Umbilical cord (tissue), 2 donors: ENCODE data around the gene SMIM24. TPM values are rescaled to one million over a fixed set of nuclear protein-coding genes. Genes with fewer than 3 reads are reported as not detected.

ENCODE experiments used
- DNase-seq: peaks from one replicate; pipeline ENCODE4 v3.0.0-alpha.2; 2015; ENCODE audit warnings: low spot score
- total RNA-seq: library from RNA; depleted of rRNA; stranded (reverse); fragments of >200 nt; gene quantifications from one replicate; pipeline ENCODE4 v1.2.3, GENCODE V29; 2014; ENCODE audit warnings: low replicate concordance; ENCODE audit not compliant: insufficient read depth

SMIM24 gene
- total RNA-seq, 1 donor from 2014 or later: not detected

DNA sequence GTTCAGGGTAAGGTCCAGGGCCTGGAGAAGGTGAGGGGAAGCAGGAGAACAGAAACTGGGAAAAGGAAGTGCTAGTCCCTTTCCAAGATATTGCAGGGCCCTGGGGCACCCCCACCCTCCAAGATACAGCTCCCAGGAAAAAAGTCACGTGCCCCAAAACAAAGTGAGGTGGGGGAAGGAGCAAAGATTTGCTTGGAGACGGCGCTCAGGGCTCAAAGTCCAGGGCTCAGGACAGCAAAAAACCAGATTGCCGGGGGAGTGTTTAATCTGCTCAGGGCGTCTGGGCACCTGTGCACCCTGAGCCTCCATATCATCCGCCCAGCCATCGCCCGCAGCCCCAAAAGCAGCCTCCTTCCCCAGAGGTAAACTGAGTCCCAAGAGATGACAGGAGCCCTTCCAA, 6.3 kb downstream of the SMIM24 start:
- no peak for DNase-seq

DNA sequence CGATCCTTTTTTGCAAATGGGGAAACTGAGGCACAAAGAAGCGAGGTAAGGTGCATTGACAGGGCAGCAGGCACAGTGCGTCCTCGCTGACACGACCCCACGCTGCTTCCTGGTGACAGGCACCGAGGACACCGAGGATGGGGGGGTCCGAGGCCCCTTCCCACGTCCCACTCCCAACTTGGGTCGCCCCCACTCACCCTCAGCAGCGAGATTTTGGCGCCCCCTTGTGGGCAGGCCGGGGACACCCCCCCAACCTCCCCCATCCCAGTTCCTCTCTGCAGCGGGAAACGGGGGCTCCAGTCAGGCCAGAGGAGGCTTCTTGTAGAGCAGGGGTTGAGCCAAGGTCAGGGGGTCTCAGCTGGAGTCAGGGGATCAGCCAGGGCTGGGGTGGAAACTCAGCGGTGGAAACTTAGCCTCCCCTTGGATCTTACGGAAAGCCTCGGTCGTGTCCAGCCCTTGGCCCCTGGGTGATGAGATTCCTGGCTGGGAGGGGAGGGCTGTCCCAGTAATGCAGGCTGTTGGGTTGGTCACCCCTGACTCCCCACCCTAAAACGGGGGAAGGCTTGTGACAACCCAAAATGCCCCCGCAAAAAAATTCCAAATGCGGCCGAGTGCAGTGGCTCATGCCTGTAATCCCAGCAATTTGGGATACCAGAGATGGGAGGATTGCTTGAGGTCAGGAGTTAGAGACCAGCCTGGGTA, 8.2 kb downstream of the SMIM24 start:
- DNase-seq: no peak

GRCh38 chr19:3470500-3471128, 9.7 kb downstream of the SMIM24 start:
- no peak for DNase-seq

GRCh38 chr19:3469638-3470499, 10.5 kb downstream of the SMIM24 start:
- no peak for DNase-seq

GRCh38 chr19:3468211-3468610, 12.1 kb downstream of the SMIM24 start:
- DNase-seq: no peak

- no peak for DNase-seq
Observed at GRCh38 chr19:3467437-3468198, 12.7 kb downstream of the SMIM24 start.

GRCh38 chr19:3466635-3467034, 13.7 kb downstream of the SMIM24 start:
- peak; percentile 42 for DNase-seq

GRCh38 chr19:3465552-3465951, 14.8 kb downstream of the SMIM24 start:
- no peak for DNase-seq

DNA sequence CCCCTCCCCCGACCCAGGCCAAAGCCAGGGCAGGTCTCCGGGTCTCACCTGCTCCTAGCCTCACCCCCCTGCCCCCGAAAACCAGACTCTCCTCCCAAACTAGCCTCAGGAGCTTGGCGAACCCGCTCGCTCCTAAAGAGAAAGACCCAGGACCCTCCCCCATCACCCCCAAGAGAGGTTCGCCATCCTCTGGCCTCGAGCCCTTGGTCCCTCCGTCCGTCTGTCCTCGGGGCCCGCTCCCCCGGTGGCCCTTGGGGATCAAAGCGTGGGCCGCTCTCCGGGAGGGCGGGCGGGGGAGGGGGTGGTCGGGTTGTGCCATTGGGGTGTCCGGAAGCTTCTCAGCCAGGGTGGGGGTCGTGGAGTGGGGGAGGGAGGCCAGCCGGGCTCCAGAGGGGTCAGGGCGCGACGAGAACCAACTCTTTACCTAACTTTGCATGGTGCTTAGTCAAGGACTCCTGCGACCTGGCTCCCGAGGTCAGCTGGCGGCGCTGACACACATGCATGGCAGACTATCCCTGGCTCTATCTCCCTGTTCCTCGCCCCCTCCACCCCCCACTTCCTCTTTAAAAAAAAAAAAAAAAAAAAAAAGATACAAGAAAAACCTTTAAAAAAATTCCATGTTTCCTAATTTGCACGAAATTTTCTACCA, 15.6 kb downstream of the SMIM24 start:
- DNase-seq: no peak

- no peak for DNase-seq
Observed at GRCh38 chr19:3463714-3464586, 16.4 kb downstream of the SMIM24 start.

DNA sequence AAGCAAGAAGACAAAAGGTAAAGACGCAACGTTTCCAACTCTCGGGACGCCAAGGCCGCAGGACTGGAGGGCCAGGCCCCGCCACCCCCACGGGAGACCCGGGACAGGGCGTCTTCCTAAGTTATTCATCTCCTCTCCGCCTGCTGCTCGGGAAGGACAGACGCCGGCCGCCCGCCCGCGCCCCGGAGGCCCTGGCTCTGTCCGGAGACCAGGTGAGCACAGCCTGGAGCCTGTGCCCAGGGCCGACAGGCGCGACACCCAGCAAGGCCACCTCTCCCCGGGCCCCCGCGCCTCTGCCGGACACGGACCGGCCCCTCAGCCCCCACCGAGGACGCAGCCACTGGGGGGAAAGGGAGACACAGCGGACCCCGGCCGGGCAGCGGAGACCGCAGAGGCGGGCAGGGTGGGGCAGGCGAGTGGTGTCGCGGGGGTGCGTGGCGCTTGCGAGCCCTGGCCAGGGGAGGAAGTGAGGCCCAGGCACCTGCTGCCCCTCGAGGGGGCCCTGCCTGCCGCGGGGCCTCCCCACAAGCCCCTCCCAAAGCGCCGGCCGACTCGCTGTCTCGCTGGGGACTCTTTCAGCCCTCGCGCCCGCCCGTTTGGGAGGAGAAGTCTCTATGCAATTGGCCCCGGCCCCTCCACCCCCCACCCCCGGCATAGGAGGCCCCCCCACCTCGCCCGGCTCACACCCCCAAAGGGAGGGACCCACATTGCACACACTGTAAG, 17.2 kb downstream of the SMIM24 start:
- DNase-seq: no peak

DNA sequence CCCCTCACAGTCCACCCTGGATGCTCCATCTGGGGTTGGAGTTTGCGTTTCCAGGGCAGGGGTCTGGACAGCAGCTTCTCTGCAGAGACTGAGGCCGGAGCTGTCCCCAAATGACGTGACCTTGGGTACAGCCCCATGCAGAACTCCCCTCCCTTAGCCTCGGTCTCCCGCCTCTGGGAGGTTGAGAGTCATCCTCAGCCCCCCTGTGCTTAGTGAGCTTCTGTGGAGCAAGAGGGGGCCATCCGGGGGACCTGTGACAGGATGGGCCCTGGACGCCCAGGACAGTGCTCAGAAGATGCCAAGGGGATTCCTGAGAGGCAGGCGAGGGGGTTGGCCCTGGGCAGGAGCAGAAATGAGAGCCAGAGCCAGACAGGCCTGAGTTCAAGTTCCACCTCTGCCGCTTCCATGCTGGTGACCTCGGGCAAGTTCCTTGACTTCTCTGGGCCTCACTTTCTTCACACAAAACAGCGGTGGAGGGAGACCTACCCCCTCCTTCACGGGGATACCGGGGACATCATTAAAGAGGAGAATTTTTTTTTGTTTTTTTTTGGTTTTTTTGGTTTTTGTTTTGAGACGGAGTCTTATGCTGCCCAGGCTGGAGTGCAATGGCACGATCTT, 20.3 kb downstream of the SMIM24 start:
- DNase-seq: no peak

DNA sequence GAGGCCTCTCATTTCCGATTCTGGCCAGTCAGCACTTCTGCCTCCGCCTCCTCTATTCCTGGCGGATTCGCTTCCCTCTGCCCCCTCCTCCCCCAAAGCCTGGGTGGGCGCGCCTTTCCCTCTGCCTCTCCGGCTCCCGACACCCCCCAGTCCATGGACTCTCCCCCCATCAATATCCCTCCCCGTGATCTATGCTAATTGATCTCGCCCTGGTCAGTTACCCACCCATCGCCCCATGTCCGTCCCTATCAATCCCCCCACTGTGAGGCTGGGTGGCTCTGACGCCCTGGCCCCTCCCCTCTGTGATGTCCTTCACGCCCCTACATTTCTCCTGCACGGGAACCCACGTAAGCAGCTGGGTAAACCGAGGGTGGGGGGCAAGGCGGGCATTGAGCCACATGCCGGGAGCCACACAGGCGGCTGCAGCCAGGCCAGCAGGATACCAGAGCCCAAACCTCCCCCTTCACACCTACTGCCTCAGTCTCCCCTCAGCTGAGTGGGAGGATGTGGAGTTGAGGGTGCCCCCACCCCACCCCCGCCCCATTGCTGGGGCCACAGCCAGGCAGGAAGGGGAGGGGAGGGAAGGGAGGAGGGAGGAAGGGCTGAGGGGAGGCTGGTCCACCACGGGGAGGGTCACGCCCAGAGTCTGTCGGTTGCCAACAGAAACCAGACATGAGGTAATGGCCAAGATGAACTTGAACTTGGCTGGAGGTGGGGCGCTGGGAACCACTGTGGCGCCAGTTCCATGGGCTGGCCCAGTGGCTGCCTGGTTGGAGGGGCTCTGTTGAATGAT, 21.0 kb downstream of the SMIM24 start:
- peak; percentile 98 for DNase-seq

- DNase-seq: peak; percentile 84
Observed at GRCh38 chr19:3458229-3459088, 21.9 kb downstream of the SMIM24 start.

DNA sequence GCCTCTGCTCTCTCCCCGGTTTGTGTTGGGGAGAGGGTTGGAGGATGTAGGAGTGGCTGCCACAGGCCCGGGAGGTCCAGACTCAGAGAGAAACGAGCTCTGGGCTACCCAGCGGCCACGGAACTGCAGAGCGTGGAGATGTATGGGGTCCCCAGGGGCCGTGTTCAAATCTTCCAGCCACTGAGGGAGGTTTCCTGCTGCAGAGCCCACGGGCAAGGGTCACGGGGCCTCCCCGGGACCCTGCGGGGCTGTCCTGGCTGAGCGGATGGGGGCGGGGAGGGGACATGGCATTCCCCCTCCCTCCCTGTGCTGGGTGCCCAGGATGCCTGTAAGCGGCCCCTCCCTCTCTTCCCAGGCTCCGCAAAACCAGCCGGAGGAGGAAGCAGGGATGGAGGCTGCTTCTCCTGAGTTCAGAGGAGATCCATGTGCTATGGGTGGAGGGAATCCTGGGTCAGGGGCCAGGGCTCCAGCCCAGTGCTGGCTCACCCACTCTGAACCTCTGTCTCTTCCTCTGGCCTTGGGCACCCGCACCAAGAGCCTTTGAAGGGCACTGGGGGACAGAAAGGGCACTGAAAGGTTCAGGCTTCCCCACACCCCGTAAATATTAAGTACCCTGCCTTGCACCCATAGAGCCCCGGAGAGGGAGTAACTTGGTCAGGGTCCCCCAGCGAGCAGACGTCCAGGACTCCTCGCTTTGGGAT, 22.6 kb downstream of the SMIM24 start:
- DNase-seq: peak; percentile 86

DNA sequence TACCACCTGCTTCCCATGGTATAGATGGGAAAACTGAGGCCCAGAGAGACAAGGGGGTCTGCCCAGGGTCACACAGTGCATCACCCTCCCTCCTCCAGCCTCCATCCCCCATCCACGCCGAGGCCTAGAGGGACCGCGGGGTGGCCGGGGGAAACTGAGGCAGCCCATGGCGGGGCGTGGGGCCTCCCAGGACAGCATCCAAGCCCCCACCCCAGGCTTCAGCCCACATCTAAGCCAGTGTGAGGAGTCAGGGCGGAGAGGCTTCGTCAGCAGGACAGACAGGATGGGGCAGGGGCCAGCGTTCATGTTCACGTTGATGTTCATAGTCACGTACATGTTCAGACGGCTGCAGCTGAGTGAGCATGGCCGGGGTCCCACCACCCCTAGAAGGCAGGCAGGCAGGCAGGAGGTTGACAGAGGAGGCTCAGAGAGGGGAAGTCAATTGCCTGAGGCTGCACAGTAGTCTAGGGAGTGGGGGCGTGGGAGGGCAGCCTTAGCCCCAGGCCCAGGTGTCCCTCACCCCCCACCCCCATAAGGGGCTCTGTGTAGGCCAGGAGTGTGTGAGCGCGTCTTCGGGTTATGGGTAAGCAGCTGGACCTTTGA, 23.3 kb downstream of the SMIM24 start:
- peak; percentile 35 for DNase-seq
